Measurements from ENCODE around the gene TRIM56. TPM values are rescaled to one million over a fixed set of nuclear protein-coding genes. Genes with fewer than 3 reads are reported as not detected.
A peak's percentile ranks its signal among the peaks of the same experiment; 100 is the strongest.

TRIM56 gene
- total and polyA plus RNA-seq, 2 of the 13 experiments (the other 11 are each of a cell fraction or from before 2014, with no cell fraction given): 3.2 to 7.1 TPM

- TF ChIP-seq EZH2 (conservative IDR thresholded peaks at IDR 0.05; ENCODE audit: low read depth, low read length) (no peak), ZNF12 (CRISPR knock-in tag; IDR thresholded peaks at IDR 0.05) (no peak), DBP (CRISPR knock-in tag; IDR thresholded peaks at IDR 0.05; ENCODE audit: not compliant biosample characterization) (no peak), ZMYM3 (CRISPR knock-in tag; IDR thresholded peaks at IDR 0.05) (no peak), SPEN (CRISPR knock-in tag; IDR thresholded peaks at IDR 0.05; ENCODE audit: low read depth) (peak; percentile 57), E2F5 (CRISPR knock-in tag; conservative IDR thresholded peaks at IDR 0.05) (no peak), TERF1 (CRISPR knock-in tag; IDR thresholded peaks at IDR 0.05) (no peak), ZNF883 (CRISPR knock-in tag; IDR thresholded peaks at IDR 0.05; ENCODE audit: not compliant biosample characterization) (no peak), MAF1 (CRISPR knock-in tag; IDR thresholded peaks at IDR 0.05; ENCODE audit: borderline replicate concordance) (no peak), NFE2L1 (CRISPR knock-in tag; IDR thresholded peaks at IDR 0.05; ENCODE audit: borderline replicate concordance) (no peak), MNT (IDR thresholded peaks at IDR 0.05) (no peak), SYNCRIP (IDR thresholded peaks at IDR 0.05; ENCODE audit: insufficient read depth, low read depth, low read length) (no peak), REST (IDR thresholded peaks at IDR 0.05; ENCODE audit: borderline replicate concordance in 1 of 2, low read depth in 1 of 2, low read length in 2 of 2) (no peak), ZNF557 (CRISPR knock-in tag; IDR thresholded peaks at IDR 0.05) (no peak), ZNF431 (CRISPR knock-in tag; IDR thresholded peaks at IDR 0.05; ENCODE audit: borderline replicate concordance, low read depth) (no peak), ZBTB8A (CRISPR knock-in tag; IDR thresholded peaks at IDR 0.05; ENCODE audit: borderline replicate concordance, low read depth) (no peak), ZNF530 (CRISPR knock-in tag; IDR thresholded peaks at IDR 0.05; ENCODE audit: low read depth) (no peak), ZNF251 (CRISPR knock-in tag; IDR thresholded peaks at IDR 0.05) (no peak), ZNF136 (CRISPR knock-in tag; IDR thresholded peaks at IDR 0.05; ENCODE audit: low read depth) (no peak), NR2C2 (CRISPR knock-in tag; IDR thresholded peaks at IDR 0.05; ENCODE audit: borderline replicate concordance) (peak; percentile 60; the same call in 1 of the 2 replicates), ZKSCAN8 (CRISPR knock-in tag; IDR thresholded peaks at IDR 0.05; ENCODE audit: borderline replicate concordance) (no peak), ZNF20 (CRISPR knock-in tag; IDR thresholded peaks at IDR 0.05) (no peak)
These were observed 23.1 kb downstream of the TRIM56 start (continued) for GRCh38 chr7:101108330-101108857.
